ENCODE measurements around the gene FYB2. TPM values are rescaled to one million over a fixed set of nuclear protein-coding genes. Genes with fewer than 3 reads are reported as not detected.

Gene FYB2
- total RNA-seq, 1 donor from 2014 or later = 1.7 TPM

- Histone ChIP-seq H3K4me1 (no peaks in the 10 kb centered on the region), H3K27me3 (no peaks in the 10 kb centered on the region), H3K36me3 (no peaks in the 10 kb centered on the region), H3K4me3 (no peak overlapping the region), H3K9me3 (no peaks in the 10 kb centered on the region), H3K27ac (no peak overlapping the region)
- TF ChIP-seq CTCF (IDR thresholded peaks at IDR 0.05) = no peak
- no peak for ATAC-seq
- intact Hi-C loops (cut with DNase I) = no loop called here
- no peak for DNase-seq
Observed at GRCh38 chr1:56843544-56843943, 24.3 kb upstream of the FYB2 start.

- no peaks in the 10 kb centered on the region for H3K4me1 ChIP-seq
- intact Hi-C loops (cut with DNase I) = no loop called here
- H3K27me3 ChIP-seq = no peaks in the 10 kb centered on the region
- no peaks in the 10 kb centered on the region for H3K9me3 ChIP-seq
- no peak overlapping the region for H3K4me3 ChIP-seq
- ATAC-seq (no peak), DNase-seq (no peak)
- no peak overlapping the region for H3K27ac ChIP-seq
- TF ChIP-seq CTCF (IDR thresholded peaks at IDR 0.05) = no peak
- H3K36me3 ChIP-seq = no peaks in the 10 kb centered on the region
Observed at GRCh38 chr1:56838759-56839158, 19.6 kb upstream of the FYB2 start.

GRCh38 chr1:56837244-56837939 lies 18.2 kb upstream of the FYB2 start:
- Histone ChIP-seq H3K9me3 (no peaks in the 10 kb centered on the region), H3K4me3 (no peak overlapping the region), H3K27ac (no peak overlapping the region), H3K4me1 (no peaks in the 10 kb centered on the region), H3K27me3 (no peaks in the 10 kb centered on the region), H3K36me3 (no peaks in the 10 kb centered on the region)
- intact Hi-C loops (cut with DNase I) = no loop called here
- DNase-seq (no peak), ATAC-seq (no peak)
- no peak for TF ChIP-seq CTCF (IDR thresholded peaks at IDR 0.05)

GRCh38 chr1:56836359-56836758 lies 17.2 kb upstream of the FYB2 start:
- peaks cover 1% of the 10 kb centered on the region for H3K27me3 ChIP-seq
- intact Hi-C loops (cut with DNase I) = no loop called here
- no peak overlapping the region for H3K4me3 ChIP-seq
- ATAC-seq (no peak), DNase-seq (no peak)
- no peak overlapping the region for H3K27ac ChIP-seq
- no peaks in the 10 kb centered on the region for H3K9me3 ChIP-seq
- TF ChIP-seq CTCF (IDR thresholded peaks at IDR 0.05) = no peak
- H3K36me3 ChIP-seq = no peaks in the 10 kb centered on the region
- no peaks in the 10 kb centered on the region for H3K4me1 ChIP-seq

- peaks cover 4% of the 10 kb centered on the region for H3K27me3 ChIP-seq
- intact Hi-C loops (cut with DNase I) = no loop called here
- no peak for TF ChIP-seq CTCF (IDR thresholded peaks at IDR 0.05)
- no peaks in the 10 kb centered on the region for H3K4me1 ChIP-seq
- H3K36me3 ChIP-seq = no peaks in the 10 kb centered on the region
- no peak for ATAC-seq
- no peak overlapping the region for H3K4me3 ChIP-seq
- H3K27ac ChIP-seq = no peak overlapping the region
- DNase-seq = no peak
- no peaks in the 10 kb centered on the region for H3K9me3 ChIP-seq
Observed at GRCh38 chr1:56835657-56836056, 16.5 kb upstream of the FYB2 start.

All from upper lobe of right lung (tissue), 1 donor.